ENCODE measurements around the gene PLEKHO1.
"Not testable (repeated sequence)": the region's sequence is repeated elsewhere in the genome, so short reads cannot be mapped to it uniquely, and the experiment has no call there.

The PLEKHO1 gene

DNA sequence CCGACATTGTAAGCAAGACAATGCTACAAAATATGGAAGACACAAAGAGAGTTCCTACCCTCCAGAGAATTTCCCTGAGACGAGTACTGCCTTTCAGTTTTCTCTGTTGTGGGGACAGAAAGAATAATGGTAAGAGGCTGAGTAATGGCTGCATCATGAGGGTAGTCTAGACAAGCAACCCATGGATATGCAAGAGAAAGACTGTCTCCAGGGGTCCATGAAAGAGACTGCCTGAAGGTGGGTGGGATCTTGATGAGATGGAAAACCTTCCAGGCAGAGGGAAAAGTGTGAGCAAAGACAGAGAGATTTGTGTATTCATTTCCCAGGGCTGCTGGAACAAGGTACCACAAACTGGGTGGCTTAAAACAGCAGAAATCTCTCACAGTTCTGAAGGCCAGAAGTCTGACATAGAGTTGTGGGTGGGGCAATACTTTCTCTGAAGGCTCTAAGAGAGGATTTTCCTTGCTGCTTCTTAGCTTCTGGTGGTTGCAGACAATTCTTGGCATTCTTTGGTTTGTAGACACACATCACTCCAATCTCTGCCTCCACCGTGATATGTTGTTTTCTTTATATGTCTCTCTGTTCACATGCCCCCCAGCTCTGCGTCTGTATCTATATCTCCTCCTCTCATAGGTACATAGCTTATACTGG, 44.8 kb downstream of the PLEKHO1 start:
- H3K4me2 ChIP-seq (ENCODE audit: low read length, poor library complexity, severe bottlenecking), result no peak overlapping the region
- H3K79me1 ChIP-seq (replicated peaks; ENCODE audit: low read length, poor library complexity, severe bottlenecking), result no peaks in the 10 kb centered on the region
- H2BK12ac ChIP-seq (ENCODE audit: low read length in 2 of 2), result no peak overlapping the region
- H4K8ac ChIP-seq (ENCODE audit: low read length), result peak overlapping the region; percentile 37
- H3K14ac ChIP-seq (ENCODE audit: low read length in 2 of 2), result no peak overlapping the region
- H2AK5ac ChIP-seq (ENCODE audit: low read length, severe bottlenecking), result peak overlapping the region; percentile 25
- H3K36me3 ChIP-seq (ENCODE audit: control insufficient read depth in 1 of 2, insufficient read depth in 2 of 2, low read depth in 1 of 2, low read length in 2 of 2), result no peaks in the 10 kb centered on the region
- 78% methylated on average over 3 of the region's 4 CpGs for WGBS
- peak overlapping the region in 1 of 2 experiments; percentile 21 for H3K18ac ChIP-seq (ENCODE audit: low read depth in 1 of 2, low read length in 2 of 2)
- H2BK15ac ChIP-seq (ENCODE audit: low read depth, poor library complexity, severe bottlenecking), result no peak overlapping the region
- no peak overlapping the region for H2BK5ac ChIP-seq (ENCODE audit: low read depth, low read length, poor library complexity, severe bottlenecking)
- no peak overlapping the region for H3K4ac ChIP-seq (ENCODE audit: low read depth in 1 of 2, low read length in 2 of 2)
- no peak overlapping the region for H2BK120ac ChIP-seq (ENCODE audit: low read depth, low read length)
- no peak overlapping the region for H3K23ac ChIP-seq (ENCODE audit: low read length in 2 of 2)
- peak; percentile 54 for DNase-seq
- H4K91ac ChIP-seq (ENCODE audit: low read length), result no peak overlapping the region
- H3K9me3 ChIP-seq (ENCODE audit: control insufficient read depth, low read length), result no peaks in the 10 kb centered on the region
- peak overlapping the region; percentile 13 for H3K27ac ChIP-seq (ENCODE audit: low read length, poor library complexity, severe bottlenecking)
- no peak overlapping the region for H2AFZ ChIP-seq (ENCODE audit: low read depth, low read length)
- H3K9ac ChIP-seq (ENCODE audit: low read length), result no peak overlapping the region
- no peaks in the 10 kb centered on the region for H3K27me3 ChIP-seq (ENCODE audit: control insufficient read depth in 1 of 2, insufficient read depth in 1 of 2, low read length in 2 of 2)
- H3K4me3 ChIP-seq (ENCODE audit: insufficient read depth in 1 of 2, low read depth in 1 of 2, low read length in 2 of 2), result no peak overlapping the region
- peaks cover 1% of the 10 kb centered on the region for H3K4me1 ChIP-seq (ENCODE audit: control insufficient read depth, insufficient read depth, low read depth, low read length)

- no peak overlapping the region for H3K27ac ChIP-seq (ENCODE audit: low read length, poor library complexity, severe bottlenecking)
- H3K36me3 ChIP-seq (ENCODE audit: control insufficient read depth in 1 of 2, insufficient read depth in 2 of 2, low read depth in 1 of 2, low read length in 2 of 2), result no peaks in the 10 kb centered on the region
- H2BK120ac ChIP-seq (ENCODE audit: low read depth, low read length), result no peak overlapping the region
- H2BK15ac ChIP-seq (ENCODE audit: low read depth, poor library complexity, severe bottlenecking), result no peak overlapping the region
- no peak overlapping the region for H3K9ac ChIP-seq (ENCODE audit: low read length)
- H4K91ac ChIP-seq (ENCODE audit: low read length), result no peak overlapping the region
- no peaks in the 10 kb centered on the region for H3K9me3 ChIP-seq (ENCODE audit: control insufficient read depth, low read length)
- H3K14ac ChIP-seq (ENCODE audit: low read length in 2 of 2), result no peak overlapping the region
- no peak overlapping the region for H3K4ac ChIP-seq (ENCODE audit: low read depth in 1 of 2, low read length in 2 of 2)
- no peak overlapping the region for H2BK12ac ChIP-seq (ENCODE audit: low read length in 2 of 2)
- no peak overlapping the region for H2AFZ ChIP-seq (ENCODE audit: low read depth, low read length)
- no peak overlapping the region for H3K23ac ChIP-seq (ENCODE audit: low read length in 2 of 2)
- H4K8ac ChIP-seq (ENCODE audit: low read length), result no peak overlapping the region
- H3K18ac ChIP-seq (ENCODE audit: low read depth in 1 of 2, low read length in 2 of 2), result no peak overlapping the region
- H3K4me2 ChIP-seq (ENCODE audit: low read length, poor library complexity, severe bottlenecking), result no peak overlapping the region
- no peaks in the 10 kb centered on the region for H3K27me3 ChIP-seq (ENCODE audit: control insufficient read depth in 1 of 2, insufficient read depth in 1 of 2, low read length in 2 of 2)
- no peak for DNase-seq
- H2BK5ac ChIP-seq (ENCODE audit: low read depth, low read length, poor library complexity, severe bottlenecking), result no peak overlapping the region
- peaks cover 1% of the 10 kb centered on the region for H3K4me1 ChIP-seq (ENCODE audit: control insufficient read depth, insufficient read depth, low read depth, low read length)
- no peak overlapping the region for H3K4me3 ChIP-seq (ENCODE audit: insufficient read depth in 1 of 2, low read depth in 1 of 2, low read length in 2 of 2)
- no peak overlapping the region for H2AK5ac ChIP-seq (ENCODE audit: low read length, severe bottlenecking)
- no peaks in the 10 kb centered on the region for H3K79me1 ChIP-seq (replicated peaks; ENCODE audit: low read length, poor library complexity, severe bottlenecking)
- WGBS, result 89% methylated on average over 1 of the region's 1 CpG
Measured at GRCh38 chr1:150196417-150196816, 46.7 kb downstream of the PLEKHO1 start.

- H2BK5ac ChIP-seq (ENCODE audit: low read depth, low read length, poor library complexity, severe bottlenecking), result no peak overlapping the region
- H3K4me3 ChIP-seq (ENCODE audit: insufficient read depth in 1 of 2, low read depth in 1 of 2, low read length in 2 of 2), result no peak overlapping the region
- no peaks in the 10 kb centered on the region for H3K27me3 ChIP-seq (ENCODE audit: control insufficient read depth in 1 of 2, insufficient read depth in 1 of 2, low read length in 2 of 2)
- no peaks in the 10 kb centered on the region for H3K79me1 ChIP-seq (replicated peaks; ENCODE audit: low read length, poor library complexity, severe bottlenecking)
- no peak overlapping the region for H4K8ac ChIP-seq (ENCODE audit: low read length)
- no peak overlapping the region for H4K91ac ChIP-seq (ENCODE audit: low read length)
- H3K4me1 ChIP-seq (ENCODE audit: control insufficient read depth, insufficient read depth, low read depth, low read length), result no peaks in the 10 kb centered on the region
- H3K27ac ChIP-seq (ENCODE audit: low read length, poor library complexity, severe bottlenecking), result no peak overlapping the region
- H3K14ac ChIP-seq (ENCODE audit: low read length in 2 of 2), result no peak overlapping the region
- no peak overlapping the region for H3K23ac ChIP-seq (ENCODE audit: low read length in 2 of 2)
- H3K4ac ChIP-seq (ENCODE audit: low read depth in 1 of 2, low read length in 2 of 2), result no peak overlapping the region
- DNase-seq, result no peak
- no peak overlapping the region for H2BK120ac ChIP-seq (ENCODE audit: low read depth, low read length)
- H3K4me2 ChIP-seq (ENCODE audit: low read length, poor library complexity, severe bottlenecking), result no peak overlapping the region
- H3K9me3 ChIP-seq (ENCODE audit: control insufficient read depth, low read length), result no peaks in the 10 kb centered on the region
- no peak overlapping the region for H3K9ac ChIP-seq (ENCODE audit: low read length)
- no peak overlapping the region for H3K18ac ChIP-seq (ENCODE audit: low read depth in 1 of 2, low read length in 2 of 2)
- 97% methylated on average over 7 of the region's 7 CpGs for WGBS
- no peak overlapping the region for H2BK12ac ChIP-seq (ENCODE audit: low read length in 2 of 2)
- H2BK15ac ChIP-seq (ENCODE audit: low read depth, poor library complexity, severe bottlenecking), result no peak overlapping the region
- no peaks in the 10 kb centered on the region for H3K36me3 ChIP-seq (ENCODE audit: control insufficient read depth in 1 of 2, insufficient read depth in 2 of 2, low read depth in 1 of 2, low read length in 2 of 2)
- no peak overlapping the region for H2AFZ ChIP-seq (ENCODE audit: low read depth, low read length)
- H2AK5ac ChIP-seq (ENCODE audit: low read length, severe bottlenecking), result no peak overlapping the region
Measured at GRCh38 chr1:150207281-150207971, 57.7 kb downstream of the PLEKHO1 start.

- H2BK120ac ChIP-seq (ENCODE audit: low read depth, low read length); H3K36me3 ChIP-seq (ENCODE audit: control insufficient read depth in 1 of 2, insufficient read depth in 2 of 2, low read depth in 1 of 2, low read length in 2 of 2); H3K14ac ChIP-seq (ENCODE audit: low read length in 2 of 2); H3K9ac ChIP-seq (ENCODE audit: low read length); H3K4me2 ChIP-seq (ENCODE audit: low read length, poor library complexity, severe bottlenecking); H3K18ac ChIP-seq (ENCODE audit: low read depth in 1 of 2, low read length in 2 of 2); H3K27ac ChIP-seq (ENCODE audit: low read length, poor library complexity, severe bottlenecking); H2BK15ac ChIP-seq (ENCODE audit: low read depth, poor library complexity, severe bottlenecking); H2AFZ ChIP-seq (ENCODE audit: low read depth, low read length); H4K91ac ChIP-seq (ENCODE audit: low read length); H2AK5ac ChIP-seq (ENCODE audit: low read length, severe bottlenecking); H3K9me3 ChIP-seq (ENCODE audit: control insufficient read depth, low read length); H4K8ac ChIP-seq (ENCODE audit: low read length); H3K27me3 ChIP-seq (ENCODE audit: control insufficient read depth in 1 of 2, insufficient read depth in 1 of 2, low read length in 2 of 2); H3K4ac ChIP-seq (ENCODE audit: low read depth in 1 of 2, low read length in 2 of 2); DNase-seq; H2BK12ac ChIP-seq (ENCODE audit: low read length in 2 of 2); H3K4me1 ChIP-seq (ENCODE audit: control insufficient read depth, insufficient read depth, low read depth, low read length); H2BK5ac ChIP-seq (ENCODE audit: low read depth, low read length, poor library complexity, severe bottlenecking); H3K79me1 ChIP-seq (replicated peaks; ENCODE audit: low read length, poor library complexity, severe bottlenecking); H3K4me3 ChIP-seq (ENCODE audit: insufficient read depth in 1 of 2, low read depth in 1 of 2, low read length in 2 of 2); H3K23ac ChIP-seq (ENCODE audit: low read length in 2 of 2): not testable (repeated sequence)
- WGBS, result 97% methylated on average over 5 of the region's 6 CpGs
Measured at GRCh38 chr1:150208460-150208859, 58.7 kb downstream of the PLEKHO1 start.

All from mesenchymal stem cell (in vitro differentiated cells and primary cell).